HUES48 (cell line): ENCODE results near the gene ZNF664.

Experiments used
- H3K27ac ChIP-seq: one replicate; pipeline ENCODE4 v1.7.0; 2013; ENCODE audit warnings: low read depth, low read length, inconsistent platforms
- H3K27me3 ChIP-seq: 2 replicates; pipeline ENCODE4 v1.6.1; 2013; ENCODE audit warnings: mild to moderate bottlenecking, low read length; ENCODE audit not compliant: control insufficient read depth, insufficient read depth
- H3K36me3 ChIP-seq: 2 replicates; pipeline ENCODE4 v1.6.1; 2013; ENCODE audit warnings: low read length; ENCODE audit not compliant: control insufficient read depth, insufficient read depth
- H3K4me1 ChIP-seq: 2 replicates; pipeline ENCODE4 v1.6.1; 2013; ENCODE audit warnings: mild to moderate bottlenecking, low read length; ENCODE audit not compliant: control insufficient read depth, insufficient read depth
- H3K4me3 ChIP-seq: 2 replicates; pipeline ENCODE4 v1.5.1; 2013; ENCODE audit warnings: mild to moderate bottlenecking, low read depth, low read length
- H3K9ac ChIP-seq: 2 replicates; pipeline ENCODE4 v1.6.1; 2013; ENCODE audit warnings: mild to moderate bottlenecking, low read depth, low read length, moderate library complexity
- H3K9me3 ChIP-seq: 2 replicates; pipeline ENCODE4 v1.6.1; 2013; ENCODE audit warnings: low read length; ENCODE audit not compliant: control insufficient read depth, insufficient read depth

The ZNF664 gene

GRCh38 chr12:124047045-124047566, 74.1 kb downstream of the ZNF664 start:
- Histone ChIP-seq H3K9me3 (peaks cover 15% of the 10 kb centered on the region), H3K27ac (no peak overlapping the region), H3K36me3 (no peaks in the 10 kb centered on the region), H3K4me1 (no peaks in the 10 kb centered on the region), H3K27me3 (no peaks in the 10 kb centered on the region), H3K9ac (no peak overlapping the region), H3K4me3 (no peak overlapping the region)

- H3K9ac ChIP-seq: no peak overlapping the region
- peaks cover 4% of the 10 kb centered on the region; the same call in 1 of the 2 replicates for H3K4me1 ChIP-seq
- no peaks in the 10 kb centered on the region for H3K36me3 ChIP-seq
- H3K27ac ChIP-seq: no peak overlapping the region
- H3K27me3 ChIP-seq: no peaks in the 10 kb centered on the region
- H3K4me3 ChIP-seq: no peak overlapping the region
- H3K9me3 ChIP-seq: peaks cover 15% of the 10 kb centered on the region
Observed at GRCh38 chr12:124049451-124050094, 76.6 kb downstream of the ZNF664 start.

- no peaks in the 10 kb centered on the region for H3K36me3 ChIP-seq
- H3K4me1 ChIP-seq: peaks cover 4% of the 10 kb centered on the region; the same call in 1 of the 2 replicates
- H3K4me3 ChIP-seq: no peak overlapping the region
- H3K27ac ChIP-seq: no peak overlapping the region
- no peaks in the 10 kb centered on the region for H3K27me3 ChIP-seq
- no peak overlapping the region for H3K9ac ChIP-seq
- H3K9me3 ChIP-seq: 0 out of 2 replicates have a peak, but pooled peaks cover 4% of the 10 kb centered on the region
Observed at GRCh38 chr12:124053851-124054250, 80.8 kb downstream of the ZNF664 start.

GRCh38 chr12:124055066-124055465, 82.1 kb downstream of the ZNF664 start:
- Histone ChIP-seq H3K36me3 (no peaks in the 10 kb centered on the region), H3K9ac (no peak overlapping the region), H3K4me3 (no peak overlapping the region)

GRCh38 chr12:124057691-124058090, 84.7 kb downstream of the ZNF664 start:
- no peak overlapping the region for H3K27ac ChIP-seq
- H3K4me1 ChIP-seq: peaks cover 4% of the 10 kb centered on the region; the same call in 1 of the 2 replicates
- no peak overlapping the region for H3K9ac ChIP-seq
- H3K36me3 ChIP-seq: no peaks in the 10 kb centered on the region
- H3K9me3 ChIP-seq: no peaks in the 10 kb centered on the region
- H3K4me3 ChIP-seq: no peak overlapping the region
- no peaks in the 10 kb centered on the region for H3K27me3 ChIP-seq

More at GRCh38 chr12:124055066-124055465, 82.1 kb downstream of the ZNF664 start:
- Histone ChIP-seq H3K4me1 (peaks cover 4% of the 10 kb centered on the region; the same call in 1 of the 2 replicates), H3K9me3 (no peaks in the 10 kb centered on the region), H3K27me3 (no peaks in the 10 kb centered on the region), H3K27ac (no peak overlapping the region)

- no peaks in the 10 kb centered on the region for H3K4me1 ChIP-seq
- no peaks in the 10 kb centered on the region for H3K9me3 ChIP-seq
- H3K4me3 ChIP-seq: no peak overlapping the region
- no peak overlapping the region for H3K27ac ChIP-seq
- no peak overlapping the region for H3K9ac ChIP-seq
- no peaks in the 10 kb centered on the region for H3K27me3 ChIP-seq
- H3K36me3 ChIP-seq: no peaks in the 10 kb centered on the region
Observed at GRCh38 chr12:124059752-124060151, 86.7 kb downstream of the ZNF664 start.
